Epithelial cell of proximal tubule (primary cell): ENCODE results near the gene LRRC32. TPM values are rescaled to one million over a fixed set of nuclear protein-coding genes. Genes with fewer than 3 reads are reported as not detected.

Source experiments
- DNase-seq: peaks from one replicate; pipeline ENCODE4 v3.0.0-alpha.2; 2011; ENCODE audit warnings: low read depth
- H3K4me3 ChIP-seq: 2 replicates; pipeline ENCODE4 v1.5.1; 2011; ENCODE audit warnings: low read depth, mild to moderate bottlenecking, low read length
- total RNA-seq: library from RNA; depleted of rRNA; stranded (reverse); fragments of >200 nt; gene quantifications from 2 replicates; pipeline ENCODE4 v1.2.3, GENCODE V29; 2015
- TF ChIP-seq, protein P1 (sequence below): conservative IDR thresholded peaks from 2 replicates; pipeline ENCODE4 v1.5.1; 2012; ENCODE audit warnings: low read depth, mild to moderate bottlenecking, low read length

The LRRC32 gene
- total RNA-seq, 1 donor from 2014 or later = 0.29 TPM

DNA sequence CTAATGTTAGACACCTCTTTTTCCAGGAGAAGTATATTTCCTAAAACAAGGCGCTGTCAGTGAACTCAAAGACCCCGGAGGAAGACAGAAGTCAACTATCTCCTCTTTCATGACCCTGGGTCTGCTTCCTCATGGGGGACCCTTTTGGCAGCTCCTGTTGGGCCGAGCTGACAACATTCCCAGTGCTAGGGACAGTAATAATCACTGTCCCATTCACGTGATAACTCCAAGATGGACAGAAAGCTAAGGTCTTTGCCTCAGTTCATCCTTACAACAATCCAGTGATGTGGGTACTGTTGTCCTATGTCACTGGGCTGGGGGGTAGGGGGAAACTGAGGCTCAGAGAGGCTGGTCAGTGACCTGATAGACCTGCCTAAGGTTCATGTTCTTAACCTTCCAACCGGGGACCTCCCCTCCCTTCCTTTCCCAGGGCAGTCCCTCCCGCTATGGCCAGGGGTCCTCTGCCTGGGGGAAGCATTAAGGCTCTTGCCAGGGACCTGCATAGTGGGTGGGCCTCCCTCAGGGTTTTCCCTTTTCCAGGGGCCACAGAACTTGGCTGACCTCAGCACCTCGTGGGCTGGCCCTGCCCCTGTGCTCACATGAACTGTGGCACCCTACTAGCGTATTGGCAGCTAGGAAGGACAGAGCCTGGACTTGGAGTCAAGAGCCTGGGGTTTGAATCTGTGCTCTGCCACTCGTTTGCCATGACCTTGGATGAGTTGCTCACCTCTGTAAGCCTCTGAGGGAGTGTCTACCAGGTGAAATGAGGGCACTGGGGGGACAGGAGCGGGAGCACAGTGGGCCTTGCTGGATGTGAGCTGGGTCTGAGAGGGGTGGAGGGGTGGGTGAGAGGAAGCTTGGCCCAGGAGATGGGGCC lies 53.6 kb downstream of the LRRC32 start:
- DNase-seq = no peak
- TF ChIP-seq, protein P1, sequence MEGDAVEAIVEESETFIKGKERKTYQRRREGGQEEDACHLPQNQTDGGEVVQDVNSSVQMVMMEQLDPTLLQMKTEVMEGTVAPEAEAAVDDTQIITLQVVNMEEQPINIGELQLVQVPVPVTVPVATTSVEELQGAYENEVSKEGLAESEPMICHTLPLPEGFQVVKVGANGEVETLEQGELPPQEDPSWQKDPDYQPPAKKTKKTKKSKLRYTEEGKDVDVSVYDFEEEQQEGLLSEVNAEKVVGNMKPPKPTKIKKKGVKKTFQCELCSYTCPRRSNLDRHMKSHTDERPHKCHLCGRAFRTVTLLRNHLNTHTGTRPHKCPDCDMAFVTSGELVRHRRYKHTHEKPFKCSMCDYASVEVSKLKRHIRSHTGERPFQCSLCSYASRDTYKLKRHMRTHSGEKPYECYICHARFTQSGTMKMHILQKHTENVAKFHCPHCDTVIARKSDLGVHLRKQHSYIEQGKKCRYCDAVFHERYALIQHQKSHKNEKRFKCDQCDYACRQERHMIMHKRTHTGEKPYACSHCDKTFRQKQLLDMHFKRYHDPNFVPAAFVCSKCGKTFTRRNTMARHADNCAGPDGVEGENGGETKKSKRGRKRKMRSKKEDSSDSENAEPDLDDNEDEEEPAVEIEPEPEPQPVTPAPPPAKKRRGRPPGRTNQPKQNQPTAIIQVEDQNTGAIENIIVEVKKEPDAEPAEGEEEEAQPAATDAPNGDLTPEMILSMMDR = no peak
- H3K4me3 ChIP-seq = no peak overlapping the region

DNA sequence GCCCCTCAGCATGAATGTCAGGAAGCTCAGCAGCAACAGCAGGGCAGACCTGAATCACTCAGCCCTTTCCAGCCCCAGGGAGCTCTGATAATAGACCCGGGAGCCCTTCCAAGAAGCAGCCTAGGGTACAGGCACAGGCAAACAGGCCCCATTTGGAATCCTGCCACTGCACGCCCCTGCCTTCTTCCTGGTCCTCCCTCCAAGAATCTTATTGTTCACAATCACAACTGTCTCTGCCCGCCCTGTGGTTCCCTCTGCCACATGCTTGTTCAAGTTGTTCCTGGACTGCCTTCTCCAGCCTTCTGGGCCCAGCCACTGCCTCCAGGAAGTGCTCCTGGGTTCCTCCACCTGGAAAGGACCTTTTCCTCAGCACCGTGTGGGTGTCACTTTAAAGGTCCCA lies 54.6 kb downstream of the LRRC32 start:
- no peak for DNase-seq
- no peak overlapping the region for H3K4me3 ChIP-seq
- TF ChIP-seq, protein P1 = no peak

DNA sequence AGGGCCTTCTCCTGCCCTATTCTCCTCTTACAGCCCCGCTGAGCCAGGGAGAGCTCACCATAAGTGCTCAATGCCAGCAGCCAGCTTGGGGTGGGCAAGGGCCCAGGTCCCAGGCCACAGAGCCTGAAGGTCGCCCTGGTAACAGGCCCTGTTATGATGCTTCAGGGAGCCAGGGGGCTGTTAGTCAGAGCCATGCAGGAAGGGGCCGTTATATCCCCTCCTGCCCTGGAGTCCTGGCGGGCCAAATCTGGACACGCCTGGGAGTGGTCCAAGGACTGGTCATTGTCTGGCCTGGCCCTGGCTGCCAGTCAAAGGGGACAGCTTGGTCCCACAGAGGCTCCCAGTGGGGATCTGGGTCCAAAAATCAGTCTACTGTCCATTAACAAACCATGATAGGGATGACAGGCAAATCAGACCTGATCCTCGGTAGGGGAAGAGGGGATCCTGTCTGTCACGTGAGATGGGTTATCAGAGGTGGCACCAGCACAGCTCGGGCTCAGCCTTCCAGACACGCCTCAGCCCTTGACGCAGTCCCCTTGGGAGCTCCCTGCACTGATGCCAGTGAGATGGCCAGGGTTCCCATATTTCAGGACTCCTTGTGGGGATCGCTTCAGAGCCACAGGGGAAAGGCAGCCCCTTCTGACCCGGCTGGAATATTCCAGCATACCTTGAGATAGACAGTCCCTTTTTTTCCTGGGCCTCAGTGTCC lies 55.9 kb downstream of the LRRC32 start:
- no peak overlapping the region for H3K4me3 ChIP-seq
- TF ChIP-seq, protein P1 = no peak

DNA sequence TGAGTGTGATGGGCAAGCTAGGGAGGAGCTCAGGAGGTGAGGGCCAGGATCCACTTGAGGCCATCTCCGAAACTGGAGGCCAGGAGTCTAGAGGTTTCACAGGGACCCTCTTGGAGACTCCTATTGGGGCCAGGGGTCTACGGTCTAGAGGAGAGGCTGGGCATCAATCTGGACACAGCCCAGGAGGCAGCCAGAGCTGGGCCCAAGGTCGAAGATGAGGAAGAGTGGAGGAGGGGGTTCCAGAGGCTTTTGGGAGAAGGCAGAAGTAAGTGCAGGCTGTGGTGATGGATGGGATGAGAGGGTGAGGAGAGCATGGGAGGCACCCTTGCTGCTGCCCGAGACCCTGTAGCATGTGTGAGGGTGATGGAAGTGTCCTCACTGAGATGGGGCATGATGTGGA lies 56.6 kb downstream of the LRRC32 start:
- TF ChIP-seq, protein P1 = no peak
- DNase-seq = no peak
- no peak overlapping the region for H3K4me3 ChIP-seq

More for the DNA sequence above, 55.9 kb downstream of the LRRC32 start:
- no peak for DNase-seq

DNA sequence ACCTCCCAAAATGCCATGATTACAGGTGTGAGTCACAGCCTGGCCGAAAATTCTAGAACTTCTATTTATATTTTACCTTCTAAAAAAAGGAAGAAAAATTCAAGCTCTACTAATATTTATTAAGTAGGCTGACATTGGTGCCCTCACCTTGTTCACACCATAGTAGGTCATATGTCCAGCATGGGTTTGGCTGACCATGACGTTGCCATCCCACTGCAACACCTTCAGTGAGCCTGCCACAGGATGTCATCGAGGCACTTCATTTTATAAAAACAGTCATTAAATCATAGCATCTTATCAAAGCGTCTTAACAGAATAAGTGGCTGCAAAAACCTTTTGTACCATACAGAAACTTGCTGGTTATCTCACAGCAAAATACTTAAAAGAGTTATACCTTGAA lies 58.3 kb downstream of the LRRC32 start:
- H3K4me3 ChIP-seq = no peak overlapping the region
- no peak for DNase-seq
- TF ChIP-seq, protein P1 = no peak

DNA sequence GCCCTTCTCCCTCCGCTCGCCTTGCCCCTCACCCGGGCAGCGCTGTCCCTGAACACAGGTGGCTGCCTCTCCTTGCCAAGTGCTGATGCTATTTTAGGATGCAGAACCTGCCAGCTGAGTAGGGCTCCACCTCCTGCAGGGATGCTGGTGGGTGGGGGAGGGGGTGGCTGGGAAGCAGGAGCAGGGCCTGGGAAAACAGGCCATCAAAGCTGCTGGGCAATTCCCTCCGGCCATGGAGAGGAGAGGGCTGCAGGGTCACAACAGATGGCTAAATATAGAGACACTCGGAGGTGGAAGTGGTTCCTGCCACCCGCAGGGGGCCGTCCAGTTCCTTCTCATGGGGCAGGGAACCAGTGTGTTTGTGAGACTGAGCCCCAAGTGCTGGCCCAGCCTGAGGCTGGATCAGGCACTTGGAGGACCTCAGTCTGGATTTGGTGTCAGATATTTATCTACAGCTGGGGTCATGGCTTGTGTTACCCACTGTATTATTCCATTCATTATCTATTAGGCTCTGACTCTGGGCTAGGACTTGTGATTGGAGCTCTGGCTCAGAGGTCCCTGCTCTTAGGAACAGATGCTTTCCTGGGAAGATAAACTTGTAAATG lies 59.6 kb downstream of the LRRC32 start:
- H3K4me3 ChIP-seq = no peak overlapping the region
- TF ChIP-seq, protein P1 = no peak
- DNase-seq = no peak
